GM12801 (cell line): Measurements from ENCODE around the gene SNX21.

Experiments used
- TF ChIP-seq, protein P1 (sequence below): IDR thresholded peaks from one replicate; pipeline ENCODE4 v1.5.1; 2011; ENCODE audit warnings: control low read depth; ENCODE audit not compliant: insufficient read length; ENCODE audit errors: extremely low read depth

The SNX21 gene

GRCh38 chr20:45892049-45892825 is 58.6 kb downstream of the SNX21 start:
- TF ChIP-seq, protein P1, sequence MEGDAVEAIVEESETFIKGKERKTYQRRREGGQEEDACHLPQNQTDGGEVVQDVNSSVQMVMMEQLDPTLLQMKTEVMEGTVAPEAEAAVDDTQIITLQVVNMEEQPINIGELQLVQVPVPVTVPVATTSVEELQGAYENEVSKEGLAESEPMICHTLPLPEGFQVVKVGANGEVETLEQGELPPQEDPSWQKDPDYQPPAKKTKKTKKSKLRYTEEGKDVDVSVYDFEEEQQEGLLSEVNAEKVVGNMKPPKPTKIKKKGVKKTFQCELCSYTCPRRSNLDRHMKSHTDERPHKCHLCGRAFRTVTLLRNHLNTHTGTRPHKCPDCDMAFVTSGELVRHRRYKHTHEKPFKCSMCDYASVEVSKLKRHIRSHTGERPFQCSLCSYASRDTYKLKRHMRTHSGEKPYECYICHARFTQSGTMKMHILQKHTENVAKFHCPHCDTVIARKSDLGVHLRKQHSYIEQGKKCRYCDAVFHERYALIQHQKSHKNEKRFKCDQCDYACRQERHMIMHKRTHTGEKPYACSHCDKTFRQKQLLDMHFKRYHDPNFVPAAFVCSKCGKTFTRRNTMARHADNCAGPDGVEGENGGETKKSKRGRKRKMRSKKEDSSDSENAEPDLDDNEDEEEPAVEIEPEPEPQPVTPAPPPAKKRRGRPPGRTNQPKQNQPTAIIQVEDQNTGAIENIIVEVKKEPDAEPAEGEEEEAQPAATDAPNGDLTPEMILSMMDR = no peak
